HG03139 (cell line): ENCODE measurements around the gene RNU6-9.

ENCODE experiments used
- ATAC-seq: cut with Tn5 transposase; IDR thresholded peaks from one replicate; pipeline ENCODE4 v1.9.1; 2021; ENCODE audit not compliant: unreplicated experiment

RNU6-9 gene

DNA sequence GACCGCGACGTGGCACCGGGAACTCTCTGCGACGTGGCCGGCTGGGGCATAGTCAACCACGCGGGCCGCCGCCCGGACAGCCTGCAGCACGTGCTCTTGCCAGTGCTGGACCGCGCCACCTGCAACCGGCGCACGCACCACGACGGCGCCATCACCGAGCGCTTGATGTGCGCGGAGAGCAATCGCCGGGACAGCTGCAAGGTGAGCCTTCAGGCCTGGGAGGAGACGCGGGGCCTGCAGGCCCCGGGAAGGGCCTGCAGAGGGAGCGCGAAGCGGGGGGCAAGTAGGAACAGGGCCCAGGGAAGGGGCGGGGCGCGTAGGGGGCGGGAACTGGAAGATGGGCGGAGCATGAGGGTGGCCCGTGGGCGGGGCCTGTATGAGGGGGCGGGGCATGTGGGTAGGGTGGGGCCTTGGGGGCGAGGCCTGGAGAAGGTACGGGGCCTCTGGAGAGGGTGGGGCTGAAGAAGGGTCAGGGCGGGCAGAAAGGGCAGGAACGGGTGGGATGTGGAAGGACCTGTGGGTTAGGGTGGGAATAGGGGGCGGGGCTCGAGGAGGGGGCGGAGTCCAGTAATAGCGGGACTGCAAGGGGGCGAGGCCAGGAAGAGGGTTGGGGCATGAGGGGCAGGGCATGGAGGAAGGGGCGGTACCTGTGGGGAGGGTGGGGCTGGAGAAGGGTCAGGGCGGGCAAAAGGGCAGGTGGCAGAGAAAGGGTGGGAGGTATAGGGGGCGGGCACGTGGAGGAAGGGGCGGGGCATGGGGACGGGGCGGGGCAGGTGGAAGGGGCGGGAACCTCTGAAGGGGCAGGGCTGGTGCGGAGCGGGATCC, 31.3 kb upstream of the RNU6-9 start:
- ATAC-seq, result no peak

DNA sequence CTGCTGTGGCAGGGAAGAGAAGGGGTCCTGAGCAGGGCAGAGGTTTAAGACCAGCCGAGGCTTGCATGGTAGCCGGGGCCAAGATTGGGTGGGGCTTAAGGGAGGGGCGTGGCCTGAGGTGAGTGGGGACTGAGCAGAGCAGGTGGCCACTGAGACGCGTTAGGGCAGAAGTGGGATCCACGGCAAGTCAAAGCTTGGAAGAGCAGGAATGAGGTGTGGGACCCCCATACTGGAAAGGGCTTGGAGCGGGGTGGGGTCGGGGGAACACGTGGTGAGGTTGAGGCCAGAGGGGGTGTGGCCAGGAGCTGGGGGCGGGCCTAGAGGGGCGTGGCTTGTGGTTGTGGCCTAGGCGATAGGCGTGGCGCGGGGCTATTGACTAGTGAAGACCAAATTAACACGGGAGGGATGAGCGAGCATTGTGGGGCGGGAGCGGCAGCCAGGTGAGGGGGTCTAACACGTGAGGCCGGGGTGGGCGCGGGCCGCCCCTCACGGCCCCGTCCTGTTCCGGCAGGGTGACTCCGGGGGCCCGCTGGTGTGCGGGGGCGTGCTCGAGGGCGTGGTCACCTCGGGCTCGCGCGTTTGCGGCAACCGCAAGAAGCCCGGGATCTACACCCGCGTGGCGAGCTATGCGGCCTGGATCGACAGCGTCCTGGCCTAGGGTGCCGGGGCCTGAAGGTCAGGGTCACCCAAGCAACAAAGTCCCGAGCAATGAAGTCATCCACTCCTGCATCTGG, 30.5 kb upstream of the RNU6-9 start:
- no peak for ATAC-seq

DNA sequence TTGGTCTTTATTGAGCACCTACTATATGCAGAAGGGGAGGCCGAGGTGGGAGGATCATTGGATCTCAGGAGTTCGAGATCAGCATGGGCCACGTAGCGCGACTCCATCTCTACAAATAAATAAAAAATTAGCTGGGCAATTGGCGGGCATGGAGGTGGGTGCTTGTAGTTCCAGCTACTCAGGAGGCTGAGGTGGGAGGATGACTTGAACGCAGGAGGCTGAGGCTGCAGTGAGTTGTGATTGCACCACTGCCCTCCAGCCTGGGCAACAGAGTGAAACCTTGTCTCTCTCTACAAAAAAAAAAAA, 30.0 kb upstream of the RNU6-9 start:
- no peak for ATAC-seq

DNA sequence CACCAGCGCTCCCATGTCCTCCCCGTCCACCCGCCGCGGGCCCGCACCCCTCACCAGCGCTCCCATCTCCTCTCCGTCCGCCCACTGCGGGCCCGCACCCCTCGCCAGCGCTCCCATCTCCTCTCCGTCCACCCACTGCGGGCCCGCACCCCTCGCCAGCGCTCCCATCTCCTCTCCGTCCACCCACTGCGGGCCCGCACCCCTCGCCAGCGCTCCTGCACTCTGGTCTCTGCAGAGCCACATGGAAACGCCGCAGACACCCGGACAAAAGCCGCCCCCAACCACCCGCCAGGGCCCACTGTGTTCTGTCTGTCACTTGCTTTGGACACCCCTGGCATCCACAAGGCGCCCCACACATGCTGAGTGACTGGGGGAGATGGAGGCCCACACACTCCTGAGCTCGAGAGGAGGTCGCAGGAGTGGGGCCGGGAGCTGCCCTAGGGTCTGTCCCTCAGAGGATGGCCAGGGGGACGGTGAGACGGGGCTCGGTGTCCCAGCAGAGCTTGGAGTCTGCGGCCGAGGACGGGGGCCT, 26.4 kb upstream of the RNU6-9 start:
- ATAC-seq, result no peak

DNA sequence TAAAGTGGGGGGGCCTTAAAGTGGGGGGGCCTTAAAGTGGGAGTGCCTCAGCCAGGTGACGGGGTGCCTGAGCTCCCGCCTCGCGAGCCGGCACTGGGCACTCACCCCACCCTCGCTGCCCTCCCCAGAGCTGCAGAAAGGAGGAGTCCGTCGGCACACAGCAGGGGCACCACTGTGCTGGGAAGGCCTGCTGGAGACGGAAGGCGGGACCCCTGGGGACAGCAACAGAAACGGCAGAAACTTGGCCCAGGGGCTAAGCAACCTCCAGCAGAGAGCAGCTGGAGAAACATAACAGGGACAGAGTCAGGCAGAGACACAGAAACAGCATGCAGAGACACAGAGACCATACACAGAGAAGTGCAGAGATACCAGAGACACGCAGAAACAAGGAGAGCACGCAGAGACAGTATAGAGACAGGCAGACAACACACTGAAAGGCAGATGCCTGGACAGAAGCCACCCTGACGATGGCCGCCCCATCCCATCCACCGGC, 25.9 kb upstream of the RNU6-9 start:
- no peak for ATAC-seq

DNA sequence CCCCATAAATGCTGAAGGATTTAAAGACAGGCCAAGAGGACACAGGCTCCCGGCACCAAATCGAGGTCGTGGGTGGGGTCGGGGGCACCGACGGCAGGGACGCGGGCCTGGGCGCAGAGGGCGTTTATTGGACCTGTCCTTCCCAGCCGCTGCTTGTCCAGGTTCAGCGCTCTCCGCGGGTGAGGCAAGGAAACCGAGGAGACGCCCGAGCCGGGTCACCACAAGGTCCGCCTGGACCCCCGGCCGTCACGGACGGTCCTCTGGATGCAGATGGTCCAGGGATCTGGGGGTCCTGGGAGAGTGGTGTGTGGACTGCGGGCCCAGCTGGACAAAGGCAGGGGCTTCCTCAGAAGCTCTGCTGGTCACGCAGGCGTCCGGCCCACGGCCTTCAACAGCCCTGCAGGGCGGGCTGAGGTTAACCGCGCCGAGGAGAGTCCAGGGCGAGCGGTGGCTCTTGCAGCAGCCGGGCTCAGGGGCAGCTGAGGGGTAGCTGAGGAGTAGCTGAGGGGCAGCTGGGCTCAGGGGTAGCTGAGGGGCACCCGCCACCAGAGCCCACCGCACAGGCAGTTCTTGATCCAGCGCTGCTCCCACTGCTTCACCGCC, 25.3 kb upstream of the RNU6-9 start:
- ATAC-seq, result no peak

DNA sequence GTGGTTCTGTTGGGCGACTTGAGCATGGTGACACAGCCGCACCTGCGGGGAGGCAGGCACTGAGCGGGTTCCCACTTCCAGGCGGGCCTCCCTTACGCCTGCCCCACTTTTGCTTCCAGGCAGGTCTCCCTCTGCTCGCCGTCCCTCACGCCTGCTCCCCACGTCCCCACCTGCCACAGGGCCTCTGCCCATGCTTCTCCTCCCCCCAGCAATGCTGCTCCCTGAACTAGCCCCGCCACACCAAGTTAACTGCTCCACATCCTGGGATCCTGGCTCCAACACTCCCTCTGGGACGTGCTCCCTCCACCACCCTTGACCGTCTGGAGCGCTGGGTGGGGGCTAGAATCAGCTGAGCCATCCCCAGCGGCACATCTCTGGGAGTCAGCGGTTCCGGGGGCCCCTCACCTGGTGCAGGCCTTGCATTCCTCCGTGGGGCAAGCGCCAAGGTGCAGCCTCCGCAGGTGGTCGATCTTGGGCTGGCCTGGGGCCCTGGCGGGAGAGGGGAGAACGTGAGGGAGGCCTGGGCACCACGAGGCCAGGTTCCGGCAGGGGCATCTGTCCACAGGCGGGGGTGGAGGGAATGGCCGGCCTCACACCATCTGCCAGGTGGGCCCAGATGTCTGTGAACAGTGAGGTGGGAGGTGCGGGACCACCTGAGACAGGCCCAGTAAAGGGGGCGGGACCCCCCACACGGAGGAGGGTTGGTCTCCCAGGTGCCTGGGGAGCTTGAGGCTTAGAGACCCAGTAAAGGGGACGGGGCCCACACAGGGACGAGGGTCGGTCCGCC, 24.6 kb upstream of the RNU6-9 start:
- no peak for ATAC-seq

DNA sequence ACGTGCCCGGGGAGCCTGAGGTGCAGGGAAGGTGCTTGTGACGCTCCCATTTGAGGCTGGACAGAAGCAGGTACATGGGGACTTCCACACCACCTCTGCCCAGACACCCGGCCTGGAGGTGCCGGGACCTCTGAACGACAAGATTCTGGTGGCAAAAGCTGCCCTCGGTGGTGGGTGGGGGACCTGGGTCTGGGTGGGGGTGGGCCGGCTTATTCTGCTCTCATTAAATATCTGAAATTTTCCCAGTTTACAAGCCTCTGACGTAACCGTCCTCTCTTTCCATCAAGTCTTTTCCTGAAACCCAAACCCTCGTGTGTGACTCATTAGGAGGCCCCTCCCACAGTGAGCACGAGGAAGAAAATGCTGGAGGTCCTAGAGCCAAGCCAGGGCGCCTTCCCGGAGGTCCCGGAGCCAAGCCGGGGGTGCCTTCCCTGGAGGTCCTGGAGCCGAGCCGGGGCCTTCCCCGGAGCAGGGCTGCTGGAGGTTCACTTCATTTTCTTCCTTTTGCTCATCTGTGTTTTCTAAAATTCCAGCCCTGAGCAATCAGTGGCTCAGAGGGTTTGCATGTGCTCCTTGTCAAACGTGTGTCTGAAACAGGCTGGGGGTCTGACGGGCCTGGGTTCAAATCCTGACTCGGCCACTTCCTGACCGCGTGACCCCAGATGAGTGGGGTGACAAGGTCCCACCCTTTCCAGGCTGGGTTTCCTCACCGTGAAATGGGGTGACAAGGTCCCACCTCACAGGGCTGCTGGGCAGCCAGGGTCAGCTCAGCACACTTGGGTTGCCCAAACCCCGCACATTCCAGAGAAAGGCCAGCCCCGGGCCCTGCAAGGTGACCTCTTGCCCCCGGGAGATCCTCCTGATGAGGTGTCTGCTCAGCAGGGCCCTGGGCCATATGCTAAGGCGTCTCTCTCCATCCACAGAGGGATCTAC, 23.8 kb upstream of the RNU6-9 start:
- no peak for ATAC-seq

DNA sequence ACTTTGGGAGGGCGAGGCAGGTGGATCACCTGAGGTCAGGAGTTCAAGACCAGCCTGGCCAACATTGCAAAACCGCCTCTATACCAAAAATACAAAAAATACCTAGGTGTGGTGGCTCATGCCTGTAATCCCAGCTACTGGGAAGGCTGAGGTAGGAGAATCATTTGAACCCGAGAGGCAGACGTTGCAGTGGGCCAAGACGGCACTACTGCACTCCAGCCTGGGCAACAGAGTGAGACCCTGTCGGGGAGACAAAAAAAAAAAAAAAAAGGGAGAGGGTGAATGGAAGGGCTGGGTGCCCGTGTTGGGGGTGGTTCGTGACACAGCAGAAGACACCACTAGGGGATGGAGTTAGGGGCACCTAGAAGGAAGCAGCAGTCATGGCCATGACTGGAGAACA, 23.0 kb upstream of the RNU6-9 start:
- no peak for ATAC-seq

DNA sequence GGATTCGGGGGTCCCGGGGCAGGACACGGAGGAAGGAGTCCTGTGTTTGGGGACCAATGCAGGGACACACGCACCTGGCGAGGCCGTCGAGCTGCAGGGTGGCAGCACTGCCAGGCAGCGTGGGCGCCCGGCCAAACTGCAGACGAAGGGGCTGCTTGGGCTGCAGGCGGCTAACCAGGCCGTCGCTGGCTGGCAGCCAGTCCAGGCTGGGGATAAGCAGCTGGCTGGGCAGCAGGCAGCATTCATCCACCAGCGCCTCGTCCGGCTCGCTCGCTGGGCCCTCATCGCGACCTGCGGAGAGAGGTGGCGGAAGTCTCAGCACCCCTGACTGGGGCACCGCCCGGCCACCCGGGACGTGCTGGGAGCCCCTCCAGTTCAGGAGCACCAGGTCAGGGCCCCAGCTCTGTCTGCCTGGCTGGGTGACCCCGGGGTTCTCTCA, 22.3 kb upstream of the RNU6-9 start:
- no peak for ATAC-seq

DNA sequence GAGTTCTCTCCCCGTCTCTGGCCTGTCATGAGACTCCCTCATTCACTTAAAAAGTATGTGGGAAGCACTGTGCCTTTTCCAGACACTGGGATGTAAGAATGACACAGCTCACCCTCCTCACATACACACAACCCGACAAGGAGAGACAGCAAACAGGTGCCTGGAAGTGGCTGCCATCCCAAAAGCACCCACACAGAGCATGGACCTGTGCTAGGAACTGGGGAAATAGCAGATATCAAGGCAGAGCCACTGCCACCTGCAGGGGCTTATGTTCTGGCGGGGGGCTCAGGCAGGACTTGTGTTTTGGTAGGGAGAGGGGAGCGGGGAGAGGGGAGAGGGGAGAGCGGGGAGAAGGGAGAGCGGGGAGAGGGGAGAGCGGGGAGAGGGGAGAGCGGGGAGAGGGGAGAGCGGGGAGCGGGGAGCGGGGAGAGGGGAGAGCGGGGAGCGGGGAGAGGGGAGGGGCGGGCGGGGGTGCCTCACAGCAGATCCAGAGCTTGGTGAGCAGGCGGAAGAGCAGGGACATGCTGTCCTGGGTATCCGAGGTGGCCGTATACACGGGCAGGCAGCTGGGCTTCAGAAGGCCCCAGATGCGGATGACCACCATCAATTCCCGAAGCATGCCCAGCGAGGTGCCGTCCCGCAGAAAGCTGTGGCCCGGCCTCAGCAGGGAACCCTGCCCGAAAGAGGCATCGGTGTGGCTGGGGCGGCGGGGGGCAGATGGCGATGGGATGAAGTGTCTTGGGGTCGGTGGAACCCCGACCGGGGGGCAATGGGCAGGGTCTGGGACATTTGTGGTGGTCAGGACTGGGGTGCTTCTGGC, 21.6 kb upstream of the RNU6-9 start:
- no peak for ATAC-seq

DNA sequence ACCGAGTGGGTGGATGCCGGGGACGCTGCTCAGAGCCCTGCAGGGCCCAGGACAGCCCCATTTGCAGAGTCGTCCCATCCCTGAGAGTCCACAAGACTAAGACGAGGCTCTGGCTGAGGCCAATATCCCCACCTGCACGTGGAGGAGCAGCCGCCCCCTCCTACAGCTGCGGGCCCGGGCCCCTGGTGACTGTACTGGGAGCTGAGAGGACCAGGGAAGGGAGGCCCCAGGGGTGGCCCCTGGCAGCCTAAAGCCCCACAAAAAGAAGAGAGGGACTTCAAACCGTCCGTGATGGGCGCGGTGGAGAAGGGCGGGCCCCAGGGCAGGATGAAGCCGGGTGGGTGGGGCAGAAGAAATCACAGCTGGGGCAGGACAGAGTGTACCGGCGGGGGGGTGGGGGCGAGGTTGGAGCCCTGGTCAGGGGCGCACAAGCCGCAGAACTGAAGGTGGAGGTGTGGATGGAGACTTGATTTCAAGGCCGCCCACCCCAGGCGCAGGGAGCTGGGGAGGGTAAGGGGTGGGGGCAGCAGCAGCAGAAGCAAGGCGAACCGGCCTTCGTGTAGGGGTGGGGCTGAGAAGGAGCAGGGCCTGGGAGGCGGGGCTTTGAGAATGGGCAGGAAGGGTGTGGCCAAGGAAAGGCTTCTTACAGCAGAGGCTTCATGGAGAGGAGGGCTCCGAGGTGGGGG, 20.9 kb upstream of the RNU6-9 start:
- no peak for ATAC-seq

DNA sequence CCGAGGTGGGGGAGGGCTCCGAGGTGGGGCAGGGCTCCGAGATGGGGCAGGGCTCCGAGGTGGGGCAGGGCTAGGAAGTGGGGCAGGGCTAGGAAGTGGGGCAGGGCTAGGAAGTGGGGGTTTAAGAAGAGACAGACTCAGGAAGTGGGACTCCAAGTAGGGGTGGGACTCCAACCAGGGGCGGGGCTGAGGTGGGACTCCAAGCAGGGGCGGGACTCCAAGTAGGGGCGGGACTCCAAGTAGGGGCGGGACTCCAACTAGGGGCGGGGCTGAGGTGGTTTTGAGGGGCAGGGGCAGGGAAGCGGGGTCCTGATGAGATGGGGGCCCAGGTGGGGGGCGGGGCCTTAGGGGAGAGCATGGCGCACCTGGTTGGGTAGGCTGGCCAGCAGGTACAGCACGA, 20.2 kb upstream of the RNU6-9 start:
- ATAC-seq, result no peak

DNA sequence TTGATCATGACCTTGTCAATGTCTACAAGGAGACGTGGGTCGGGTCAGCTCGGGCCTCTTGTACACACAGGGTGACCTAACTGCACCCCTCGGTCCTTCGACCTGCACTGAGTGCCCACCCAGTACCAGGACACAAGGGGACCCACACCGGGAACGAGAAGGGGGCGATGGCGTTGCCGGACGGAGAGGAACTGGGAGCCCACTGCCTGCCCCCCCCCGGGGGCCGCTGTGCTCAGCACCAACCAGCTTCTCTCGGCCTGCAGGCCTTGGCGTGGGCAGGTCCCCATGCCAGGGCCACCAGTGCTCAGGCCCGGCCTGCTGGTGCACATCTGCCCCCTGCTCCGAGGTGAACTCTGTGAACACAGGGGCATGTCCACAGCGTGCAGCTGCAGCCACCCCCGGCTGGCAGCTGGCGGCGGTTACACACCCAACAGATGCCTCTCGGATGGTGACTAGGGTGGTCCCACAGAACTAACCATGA, 19.7 kb upstream of the RNU6-9 start:
- ATAC-seq, result no peak

DNA sequence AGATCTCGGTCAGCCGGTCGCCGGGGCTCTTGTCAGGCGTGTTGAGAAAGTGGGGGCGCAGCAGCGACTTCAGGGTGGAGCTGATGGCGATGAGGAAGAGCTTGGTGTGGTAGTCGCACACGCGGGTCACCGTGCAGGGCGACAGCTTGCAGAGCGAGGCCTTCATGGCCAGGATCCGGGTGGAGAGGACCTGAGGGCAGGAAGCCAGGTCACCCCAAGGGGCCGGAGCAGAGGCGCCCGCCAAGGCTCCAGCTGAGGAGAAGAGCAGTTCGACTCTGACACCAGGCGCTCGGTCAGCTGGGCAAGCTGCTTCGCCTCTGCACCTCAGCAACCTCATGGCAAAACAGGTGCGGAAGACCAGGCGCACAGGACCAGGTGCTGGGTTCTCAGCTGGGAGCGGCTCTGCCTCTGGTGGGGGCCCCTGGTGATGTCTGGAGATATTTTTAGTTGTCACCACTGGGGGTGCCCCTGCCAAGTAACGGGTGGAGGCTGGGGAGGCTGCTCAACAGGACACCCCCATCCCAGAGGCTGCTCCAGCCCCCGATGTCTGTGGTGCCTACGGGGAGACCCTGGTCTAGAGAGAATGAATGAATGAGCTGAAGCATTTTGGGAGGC, 17.9 kb upstream of the RNU6-9 start:
- no peak for ATAC-seq

DNA sequence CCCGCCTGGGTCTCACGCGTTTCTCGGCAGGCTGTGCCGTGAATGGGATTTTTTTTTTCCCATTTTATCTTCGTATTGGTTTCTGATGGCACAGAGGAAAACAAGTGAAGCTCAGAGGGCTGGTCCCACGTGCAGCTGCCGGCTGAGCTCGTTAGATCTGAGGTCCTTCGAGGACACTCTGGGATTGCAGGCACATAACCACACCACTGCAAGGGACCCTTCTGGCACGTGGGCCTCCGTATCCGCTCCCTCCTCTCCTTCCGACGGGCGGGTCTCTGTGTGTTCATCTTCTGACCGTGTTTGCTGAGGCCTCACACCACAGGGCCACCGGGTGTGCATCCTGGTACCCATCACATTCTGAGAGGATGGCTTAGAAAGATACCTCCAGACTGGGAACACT, 17.2 kb upstream of the RNU6-9 start:
- no peak for ATAC-seq

DNA sequence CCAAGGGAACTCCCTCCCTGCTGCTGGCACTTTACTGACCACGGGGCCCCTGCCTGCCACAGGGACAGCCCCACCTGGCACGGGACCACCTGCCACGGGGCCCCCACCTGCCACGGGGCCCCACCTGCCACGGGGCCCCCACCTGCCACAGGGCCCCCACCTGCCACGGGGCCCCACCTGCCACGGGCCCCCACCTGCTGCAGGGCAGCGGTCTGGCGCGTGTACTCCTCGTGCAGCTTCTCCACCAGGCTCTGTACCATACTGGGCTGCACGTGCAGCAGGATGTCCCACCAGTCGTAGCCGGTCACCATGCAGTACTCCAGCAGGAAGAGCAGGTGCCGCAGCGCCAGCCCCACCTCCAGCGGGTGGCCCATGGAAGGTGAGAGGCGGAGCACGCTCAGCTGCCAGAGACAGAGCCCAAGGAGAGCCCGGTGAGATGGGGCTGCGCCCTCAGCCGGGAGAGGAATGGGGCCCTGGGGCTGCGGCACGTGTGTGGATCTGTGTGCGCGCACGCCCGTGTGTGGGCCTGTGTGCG, 16.4 kb upstream of the RNU6-9 start:
- ATAC-seq, result no peak
